Breast epithelium (tissue), 3 donors: Measurements from ENCODE around the gene ATRN.

ENCODE experiments used
- CTCF ChIP-seq, 3 donors: fragments of 450-650 bp; IDR thresholded peaks; one replicate each; pipeline ENCODE4 v1.5.1; 2016 to 2017; ENCODE audit warnings: antibody characterized with exemption in 3 of 3, mild to moderate bottlenecking in 3 of 3, moderate library complexity in 3 of 3
- POLR2A ChIP-seq: fragments of 450-650 bp; IDR thresholded peaks from one replicate; pipeline ENCODE4 v1.6.1; 2016; ENCODE audit warnings: antibody characterized with exemption, mild to moderate bottlenecking, moderate library complexity
- POLR2AphosphoS5 ChIP-seq, 3 donors: sonication (generic); formaldehyde crosslinking; IDR thresholded peaks; one replicate each; pipeline ENCODE4 v1.6.1; 2017; ENCODE audit warnings: antibody characterized with exemption in 3 of 3

- TF ChIP-seq CTCF (IDR thresholded peaks at IDR 0.05) (no peak), POLR2A (no peak), POLR2AphosphoS5 (IDR thresholded peaks at IDR 0.05) (no peak)
Measured at GRCh38 chr20:3663858-3664257, 193.0 kb downstream of the ATRN start.
